Spinal cord (tissue), 10 donors: ENCODE data around the gene BRCA2. TPM values are rescaled to one million over a fixed set of nuclear protein-coding genes. Genes with fewer than 3 reads are reported as not detected.

Experiments
- DNase-seq, 6 donors: peaks; one replicate each; pipeline versions ENCODE4 v3.0.0 to v3.0.0-alpha.2; 2013 to 2015; ENCODE audit warnings: low spot score in 6 of 6, low read depth in 4 of 6
- H3K27ac ChIP-seq: one replicate; pipeline ENCODE4 v1.5.1; 2013; ENCODE audit warnings: low read depth, low read length, control low read depth
- H3K27me3 ChIP-seq: one replicate; pipeline ENCODE4 v1.6.1; 2013; ENCODE audit warnings: low read length; ENCODE audit not compliant: control insufficient read depth, insufficient read depth
- H3K36me3 ChIP-seq: one replicate; pipeline ENCODE4 v1.6.1; 2013; ENCODE audit warnings: low read length; ENCODE audit not compliant: control insufficient read depth, insufficient read depth
- H3K4me1 ChIP-seq: one replicate; pipeline ENCODE4 v1.6.1; 2013; ENCODE audit warnings: low read length; ENCODE audit not compliant: control insufficient read depth, insufficient read depth
- H3K4me3 ChIP-seq: one replicate; pipeline ENCODE4 v1.5.1; 2013; ENCODE audit warnings: low read depth, low read length, control low read depth
- H3K9me3 ChIP-seq: one replicate; pipeline ENCODE4 v1.6.1; 2013; ENCODE audit warnings: low read length; ENCODE audit not compliant: control insufficient read depth, insufficient read depth
- WGBS: methylation state at CpG from one replicate; pipeline ENCODE4 v1.1.5; 2013; ENCODE audit warnings: missing lambda C conversion rate; ENCODE audit not compliant: insufficient coverage; 5-methylcytosine and 5-hydroxymethylcytosine counted together
- polyA plus RNA-seq, 2 donors: library from polyadenylated mRNA; unstranded; fragments of 120-200 nt; gene quantifications; one replicate each; pipeline ENCODE4 v1.2.1, GENCODE V29; 2013; ENCODE audit not compliant: insufficient read length in 2 of 2
- total RNA-seq, 2 donors: library from RNA; depleted of rRNA in 1 of 2; stranded (reverse); fragments of 120-200 nt in 1 of 2; fragments of >200 nt in 1 of 2; gene quantifications; one replicate each; pipeline versions ENCODE4 v1.2.3 to v1.2.4, GENCODE V29; 2013 to 2014
- donor health status: healthy.

Gene BRCA2
- total and polyA plus RNA-seq, 4 donors, result 4.1 to 7.0 (median 4.7) TPM

DNA sequence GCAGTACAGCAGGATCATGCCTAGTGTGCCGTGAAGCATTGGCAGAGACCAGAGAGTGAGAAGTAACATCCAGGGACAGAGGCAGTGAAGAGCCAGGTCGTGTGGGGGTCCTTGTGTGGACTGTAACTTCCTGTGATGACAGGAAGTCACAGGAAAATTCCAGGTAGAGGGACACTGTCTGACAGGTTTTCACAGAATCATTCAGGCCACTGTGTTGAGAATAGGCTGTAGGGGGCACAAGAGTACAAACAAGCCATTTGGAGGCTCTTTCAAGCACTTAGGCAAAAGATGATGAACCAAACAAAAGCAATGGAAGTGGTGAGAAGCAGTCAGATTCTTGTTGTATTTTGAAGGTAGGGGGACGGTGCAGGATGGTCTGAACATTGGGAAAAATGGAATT lies 66.2 kb downstream of the BRCA2 start:
- DNase-seq, result peak in 3 of 6 donors; percentile 5 to 47 (median 23)
- Histone ChIP-seq H3K27ac (no peak overlapping the region), H3K4me1 (no peaks in the 10 kb centered on the region), H3K36me3 (no peaks in the 10 kb centered on the region), H3K27me3 (no peaks in the 10 kb centered on the region), H3K4me3 (no peak overlapping the region), H3K9me3 (no peaks in the 10 kb centered on the region)
- 59% methylated on average over 3 of the region's 3 CpGs for WGBS

DNA sequence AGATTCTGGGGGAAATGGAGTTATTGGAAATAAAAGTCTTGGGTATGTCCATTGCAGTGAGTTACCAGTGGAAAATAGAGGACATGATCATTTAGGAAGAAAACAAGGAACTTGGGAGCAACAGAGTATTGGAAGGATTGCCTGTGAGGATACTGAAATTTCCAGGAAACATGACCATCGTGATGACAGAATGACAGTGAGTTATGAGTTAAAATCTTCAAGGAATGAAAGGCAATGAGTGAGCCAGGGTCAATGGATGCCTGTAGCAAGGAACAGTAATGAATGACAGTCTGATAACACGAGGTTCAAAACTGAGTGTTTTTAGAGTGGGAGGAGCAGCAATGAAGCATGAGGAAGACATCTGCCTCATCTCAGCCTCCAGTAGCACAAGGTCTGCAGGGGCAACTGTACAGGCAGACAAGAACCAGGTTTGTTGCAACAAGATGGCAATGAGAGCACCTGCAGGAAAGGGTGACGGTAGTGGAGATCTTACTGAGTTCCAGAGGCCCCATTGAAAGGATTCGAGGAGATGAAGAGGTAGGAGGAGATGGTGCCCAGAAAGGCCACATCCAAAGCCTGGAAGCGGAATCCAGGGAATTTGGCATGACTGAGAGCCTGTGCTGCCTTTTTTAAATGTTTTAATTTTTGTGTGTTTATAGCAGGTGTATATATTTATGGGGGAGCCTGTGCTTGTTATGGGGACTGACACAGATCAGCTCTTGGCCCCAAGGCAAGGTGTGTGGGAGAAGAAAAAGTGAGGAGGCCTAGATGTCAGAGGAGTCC lies 68.7 kb downstream of the BRCA2 start:
- 89% methylated on average over 5 of the region's 5 CpGs for WGBS
- Histone ChIP-seq H3K36me3 (no peaks in the 10 kb centered on the region), H3K27ac (no peak overlapping the region), H3K9me3 (no peaks in the 10 kb centered on the region), H3K4me3 (no peak overlapping the region), H3K27me3 (no peaks in the 10 kb centered on the region), H3K4me1 (no peaks in the 10 kb centered on the region)
- no peak for DNase-seq

GRCh38 chr13:32384702-32385101 lies 69.4 kb downstream of the BRCA2 start:
- Histone ChIP-seq H3K27me3 (no peaks in the 10 kb centered on the region), H3K4me3 (no peak overlapping the region), H3K36me3 (no peaks in the 10 kb centered on the region), H3K4me1 (no peaks in the 10 kb centered on the region), H3K27ac (no peak overlapping the region), H3K9me3 (no peaks in the 10 kb centered on the region)
- 100% methylated on average over 1 of the region's 2 CpGs for WGBS
- no peak for DNase-seq

- H3K27me3 ChIP-seq, result no peaks in the 10 kb centered on the region
Observed at GRCh38 chr13:32385410-32385809, 70.1 kb downstream of the BRCA2 start.

GRCh38 chr13:32390048-32390447 lies 74.7 kb downstream of the BRCA2 start:
- DNase-seq, result no peak
- WGBS, result 60% methylated on average over 1 of the region's 4 CpGs
- Histone ChIP-seq H3K27ac (no peak overlapping the region), H3K4me3 (no peak overlapping the region), H3K36me3 (no peaks in the 10 kb centered on the region), H3K27me3 (no peaks in the 10 kb centered on the region), H3K4me1 (no peaks in the 10 kb centered on the region), H3K9me3 (no peaks in the 10 kb centered on the region)

More at GRCh38 chr13:32385410-32385809, 70.1 kb downstream of the BRCA2 start:
- Histone ChIP-seq H3K4me1 (no peaks in the 10 kb centered on the region), H3K9me3 (no peaks in the 10 kb centered on the region), H3K4me3 (no peak overlapping the region), H3K27ac (no peak overlapping the region), H3K36me3 (no peaks in the 10 kb centered on the region)
- no peak for DNase-seq

GRCh38 chr13:32390484-32390883 lies 75.2 kb downstream of the BRCA2 start:
- H3K9me3 ChIP-seq, result no peaks in the 10 kb centered on the region
- H3K4me1 ChIP-seq, result no peaks in the 10 kb centered on the region
- no CpG with 5 or more reads among the region's 1 CpG for WGBS
- H3K4me3 ChIP-seq, result no peak overlapping the region
- H3K36me3 ChIP-seq, result no peaks in the 10 kb centered on the region
- H3K27me3 ChIP-seq, result no peaks in the 10 kb centered on the region
- DNase-seq, result no peak
- H3K27ac ChIP-seq, result no peak overlapping the region

DNA sequence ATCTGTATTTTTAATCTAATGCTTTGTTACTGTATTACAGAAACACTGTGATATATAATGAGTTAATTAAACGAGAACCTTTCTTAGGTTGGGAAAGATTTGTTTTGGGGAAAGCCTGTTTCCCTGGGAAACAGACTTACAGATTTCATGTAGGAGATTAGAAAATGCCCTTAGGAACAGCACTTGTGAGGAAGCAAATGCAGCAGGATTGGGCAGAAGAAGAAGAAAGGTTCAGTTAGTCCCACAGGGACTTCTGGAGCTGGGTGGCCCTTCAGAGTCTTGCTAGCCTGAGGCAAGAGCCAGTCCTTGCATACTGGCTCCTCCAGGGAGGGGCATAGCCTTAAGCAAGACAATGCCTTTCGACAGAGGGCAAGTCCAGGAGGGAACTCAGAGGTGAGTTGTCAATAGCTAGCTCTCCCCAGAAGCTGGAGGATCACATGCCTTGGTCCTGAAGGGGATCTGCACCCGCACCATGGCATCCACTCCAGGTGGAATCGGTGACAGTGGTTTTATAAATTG lies 75.9 kb downstream of the BRCA2 start:
- Histone ChIP-seq H3K36me3 (no peaks in the 10 kb centered on the region), H3K9me3 (no peaks in the 10 kb centered on the region), H3K27me3 (no peaks in the 10 kb centered on the region), H3K4me1 (no peaks in the 10 kb centered on the region), H3K4me3 (no peak overlapping the region), H3K27ac (no peak overlapping the region)
- 60% methylated on average over 2 of the region's 4 CpGs for WGBS
- DNase-seq, result no peak

- H3K4me1 ChIP-seq, result no peaks in the 10 kb centered on the region
Observed at GRCh38 chr13:32403108-32403507, 87.8 kb downstream of the BRCA2 start.

DNA sequence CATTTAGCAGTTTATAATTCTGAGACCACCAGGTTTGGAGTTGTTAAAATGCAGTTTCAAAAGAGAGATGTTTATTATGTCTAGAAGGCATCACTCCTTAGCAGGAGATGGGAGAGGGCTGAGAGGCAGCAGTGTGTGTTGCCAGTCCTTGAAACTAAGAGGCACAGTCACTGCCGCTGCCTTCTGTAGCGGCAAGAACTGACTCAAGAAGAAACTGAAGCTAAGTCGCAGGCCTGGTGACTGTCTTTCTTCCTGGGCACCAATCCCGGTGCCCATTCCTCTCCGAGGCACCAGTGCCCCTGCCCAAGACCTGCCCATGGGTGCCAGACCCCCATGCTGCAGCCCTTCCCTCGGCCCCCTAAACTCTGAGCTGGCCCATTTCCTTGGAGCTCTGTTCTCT lies 92.5 kb downstream of the BRCA2 start:
- no peak for DNase-seq
- Histone ChIP-seq H3K36me3 (no peaks in the 10 kb centered on the region), H3K9me3 (no peaks in the 10 kb centered on the region), H3K4me1 (peaks cover 8% of the 10 kb centered on the region), H3K27me3 (no peaks in the 10 kb centered on the region), H3K27ac (no peak overlapping the region), H3K4me3 (no peak overlapping the region)
- 91% methylated on average over 6 of the region's 6 CpGs for WGBS

More at GRCh38 chr13:32403108-32403507, 87.8 kb downstream of the BRCA2 start:
- Histone ChIP-seq H3K9me3 (no peaks in the 10 kb centered on the region), H3K27me3 (no peaks in the 10 kb centered on the region), H3K36me3 (no peaks in the 10 kb centered on the region), H3K4me3 (no peak overlapping the region), H3K27ac (peak overlapping the region; percentile 45)
- WGBS, result no CpG with 5 or more reads among the region's 4 CpGs
- DNase-seq, result peak in 2 of 6 donors; percentile 7 to 24
